NCI-H2107 treated with DMSO at 0.1 percent for 48 hours (cell line): ENCODE results near the gene FANCC.
"Not testable (repeated sequence)": the region's sequence is repeated elsewhere in the genome, so short reads cannot be mapped to it uniquely, and the experiment has no call there.

Experiments
- DNase-seq: peaks from one replicate; lab custom pipeline; 2025; ENCODE audit not compliant: unreplicated experiment; lab: John Stamatoyannopoulos, UW

The FANCC gene

DNA sequence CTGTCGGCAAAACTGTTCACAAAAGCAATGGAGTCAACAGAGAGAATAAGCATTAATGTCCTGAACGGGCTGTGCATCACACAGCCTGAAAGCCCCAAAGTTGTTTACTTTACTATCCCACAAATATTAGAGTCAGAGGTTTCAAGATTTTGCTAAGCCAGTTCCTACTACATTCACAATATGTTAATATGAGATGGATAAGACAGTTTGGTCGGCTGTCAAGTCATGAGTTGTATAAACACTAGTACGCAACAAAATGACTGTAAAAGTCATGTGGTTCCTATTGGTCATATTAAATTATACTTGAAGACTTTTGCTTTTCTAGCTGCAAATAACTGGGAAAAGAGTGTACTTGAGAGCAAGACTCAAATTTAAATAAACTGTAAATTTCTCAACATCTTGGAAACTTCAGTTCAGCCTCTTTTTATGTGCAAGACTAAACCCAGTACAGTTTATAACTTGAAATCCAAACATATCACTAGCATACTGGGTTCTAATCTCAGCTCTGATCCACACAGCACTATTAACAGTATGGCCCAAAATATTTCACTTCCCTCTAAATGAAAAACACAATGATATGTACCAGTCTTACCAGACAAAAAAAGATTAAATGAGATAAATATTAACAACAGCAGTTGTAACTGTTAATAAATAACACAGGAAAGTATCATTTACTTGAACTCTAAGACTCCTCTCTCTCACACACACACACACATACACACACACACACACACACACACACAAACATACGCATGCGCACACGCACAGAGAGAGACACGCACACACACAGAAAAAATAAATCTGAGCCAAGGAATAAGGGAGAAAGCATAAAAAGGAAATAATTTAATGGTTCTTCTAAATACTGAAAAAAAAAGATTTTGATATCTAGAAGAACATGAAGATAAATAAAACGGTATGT, 33.1 kb downstream of the FANCC start:
- peak; percentile 50 for DNase-seq

DNA sequence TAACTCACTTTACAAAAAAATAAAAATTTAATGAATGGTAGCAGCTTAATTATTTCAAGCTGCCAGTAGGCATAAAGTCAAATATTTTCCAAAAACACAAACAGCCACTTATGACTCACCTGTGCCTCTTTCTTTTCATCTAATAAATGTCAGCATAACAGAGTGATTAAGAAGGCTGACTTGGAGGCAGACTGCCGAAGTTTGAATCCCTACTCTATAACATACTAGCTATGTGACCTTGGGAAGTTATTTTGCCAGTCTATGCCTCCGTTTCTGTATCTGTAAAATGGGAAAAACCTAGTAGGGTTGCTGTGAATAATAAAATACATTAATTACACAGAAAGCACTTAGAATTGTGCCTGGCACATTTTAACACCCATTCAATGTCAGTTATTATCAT, 33.8 kb downstream of the FANCC start:
- DNase-seq = no peak

DNA sequence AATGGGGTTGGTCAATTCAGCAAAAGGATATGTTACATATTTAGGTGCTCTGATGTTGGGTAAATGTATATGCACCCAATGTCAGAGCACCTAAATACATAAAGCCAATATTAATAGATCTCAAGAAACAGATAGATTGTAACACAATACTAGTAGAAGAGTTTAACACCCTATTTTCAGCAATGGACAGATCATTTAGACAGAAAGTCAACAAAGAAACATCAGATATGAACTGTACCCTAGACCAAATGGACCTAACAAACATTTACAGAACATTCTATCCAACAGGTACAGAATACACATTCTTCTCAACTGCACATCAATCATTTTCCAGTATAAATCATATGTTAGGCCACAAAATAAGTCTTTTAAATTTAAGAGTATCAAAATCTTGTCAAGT, 35.2 kb downstream of the FANCC start:
- no peak for DNase-seq

DNA sequence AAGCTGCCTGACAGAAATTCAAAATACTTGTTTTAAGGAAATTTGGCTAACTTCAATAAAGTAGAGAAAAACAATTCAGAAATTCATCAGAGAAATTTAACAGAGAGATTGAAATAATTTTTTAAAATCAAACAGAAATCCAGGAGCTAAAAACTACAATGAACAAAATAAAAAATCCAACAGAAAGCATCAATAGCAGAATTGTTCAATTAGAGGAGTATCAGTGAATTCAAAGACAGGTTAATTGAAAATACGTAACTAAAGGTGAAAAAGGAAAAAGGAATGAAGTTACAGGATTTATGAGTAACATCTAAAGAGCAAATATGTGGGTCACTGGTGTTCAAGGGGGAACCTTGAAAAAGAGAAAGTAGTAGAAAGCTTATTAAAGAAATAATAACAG, 36.8 kb downstream of the FANCC start:
- DNase-seq = no peak

DNA sequence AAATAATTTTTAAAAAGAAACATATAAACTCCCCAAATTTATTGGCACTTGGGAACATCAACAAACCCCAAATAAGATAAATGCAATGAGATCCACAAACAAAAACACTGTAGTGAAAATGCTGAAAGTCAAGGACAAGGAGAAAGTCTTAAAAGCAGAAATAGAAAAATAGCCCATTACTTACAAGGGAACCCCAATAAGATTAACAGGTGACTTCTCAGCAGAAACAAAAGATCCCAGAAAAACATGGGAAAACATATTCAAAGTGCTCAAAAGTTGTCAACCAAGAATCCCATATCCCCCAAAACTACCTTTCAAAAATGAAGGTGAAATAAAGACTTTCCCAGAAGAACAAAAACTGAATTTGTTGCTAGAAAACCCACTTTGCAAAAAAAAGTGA, 40.0 kb downstream of the FANCC start:
- DNase-seq = no peak

DNA sequence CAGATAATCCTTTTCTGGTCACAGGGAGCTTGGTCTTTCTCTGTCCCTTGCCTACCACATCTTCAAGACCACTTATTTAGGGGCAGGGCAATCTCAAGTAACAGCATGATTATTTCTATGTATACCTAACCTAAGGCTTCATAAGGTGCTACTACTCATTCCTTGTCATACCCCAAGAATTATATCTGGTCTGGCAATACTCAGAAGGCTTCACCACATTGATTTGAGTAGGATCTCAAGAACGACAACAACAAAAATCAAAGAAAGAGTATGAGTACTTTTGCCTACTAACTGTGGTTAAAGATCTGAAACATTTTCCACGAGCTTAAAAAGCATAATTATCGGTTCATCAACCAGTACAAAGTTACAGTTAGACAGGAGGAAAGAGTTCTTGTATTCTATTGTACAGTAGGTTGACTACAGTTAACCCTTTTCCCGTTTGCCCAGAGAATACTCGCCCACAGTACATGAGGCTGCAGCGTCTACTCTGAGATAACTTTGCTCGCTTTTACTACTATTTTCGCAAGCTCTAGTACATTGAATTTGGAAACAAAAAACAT, 41.0 kb downstream of the FANCC start:
- no peak for DNase-seq

DNA sequence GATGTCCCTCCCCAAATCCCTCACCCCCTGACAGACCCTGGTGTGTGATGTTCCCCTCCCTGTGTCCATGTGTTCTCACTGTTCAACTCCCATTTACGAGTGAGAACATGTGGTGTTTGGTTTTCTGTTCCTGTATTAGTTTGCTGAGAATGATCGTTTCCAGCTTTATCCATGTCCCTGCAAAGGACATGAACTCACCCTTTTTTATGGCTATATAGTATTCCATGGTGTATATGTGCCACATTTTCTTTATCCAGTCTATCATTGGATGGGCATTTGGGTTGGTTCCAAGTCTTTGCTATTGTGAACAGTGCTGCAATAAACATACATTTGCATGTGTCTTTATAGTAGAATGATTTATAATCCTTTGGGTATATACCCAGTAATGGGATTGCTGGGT, 43.3 kb downstream of the FANCC start:
- DNase-seq = not testable (repeated sequence)

DNA sequence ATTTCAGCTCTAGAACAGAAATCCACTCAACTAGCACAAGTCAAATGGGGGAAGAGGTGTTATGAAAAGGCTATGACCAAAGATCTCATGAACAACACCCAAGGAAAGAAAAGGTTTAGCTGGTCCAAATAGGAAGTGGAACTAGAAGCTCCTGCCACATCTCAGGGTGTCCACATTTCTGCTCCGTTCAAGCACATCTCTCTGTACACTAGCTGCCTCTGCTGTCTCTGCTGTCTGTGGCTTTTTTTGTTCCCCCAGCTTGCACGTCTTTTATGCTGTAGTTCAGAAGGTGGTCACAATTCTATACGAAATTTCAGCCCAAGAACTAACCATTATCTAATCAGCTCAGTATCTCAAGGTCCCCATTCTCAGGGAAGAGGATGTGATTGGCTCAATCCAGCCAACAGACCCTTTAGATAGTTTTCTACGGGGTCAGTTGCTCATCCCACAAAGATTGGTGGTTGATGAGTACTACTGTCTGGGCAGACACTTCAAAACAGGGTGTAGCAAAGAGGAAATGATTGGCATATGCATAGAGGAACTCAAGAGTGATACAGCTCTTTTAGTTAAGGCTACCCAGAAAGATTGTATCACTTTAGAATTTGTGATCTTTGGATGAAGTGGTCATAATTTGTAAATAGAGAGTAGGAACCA, 44.0 kb downstream of the FANCC start:
- DNase-seq = no peak

DNA sequence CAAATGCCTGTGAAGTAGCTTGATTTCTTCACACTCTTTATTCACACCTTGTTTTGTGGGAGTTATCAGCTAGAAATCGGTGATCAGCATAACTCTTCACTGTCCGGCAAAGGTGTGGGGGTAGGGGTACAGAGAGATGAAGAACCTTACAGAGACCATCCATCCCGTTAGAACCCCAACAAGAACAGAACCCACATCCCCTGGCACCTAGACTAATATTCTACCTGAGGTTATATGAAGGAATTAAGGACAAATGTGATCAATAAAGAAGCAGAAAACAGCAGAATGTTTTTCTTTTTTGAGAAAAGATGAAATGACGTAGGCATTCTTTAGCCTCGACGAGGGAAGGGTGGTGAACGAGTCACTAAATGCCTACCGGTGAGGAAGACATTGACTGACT, 44.7 kb downstream of the FANCC start:
- no peak for DNase-seq

DNA sequence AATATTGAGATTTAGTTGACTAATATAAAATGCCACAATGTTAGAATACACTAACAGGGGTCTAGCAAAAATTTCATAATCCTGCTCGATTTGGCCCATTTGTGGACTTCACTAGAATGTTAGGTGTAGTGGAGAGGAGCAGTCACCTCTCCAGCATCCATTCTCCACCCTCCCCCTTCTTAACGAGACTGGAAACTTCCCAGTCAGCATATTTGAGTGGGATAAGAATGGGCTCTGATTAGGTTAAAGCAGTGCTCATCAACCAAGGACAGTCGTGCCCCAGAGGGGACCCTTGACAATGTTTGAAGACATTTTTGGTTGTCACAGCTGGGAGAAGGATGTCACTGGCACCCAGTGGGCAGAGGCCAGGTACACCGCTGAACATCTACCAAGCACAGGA, 46.7 kb downstream of the FANCC start:
- no peak for DNase-seq

DNA sequence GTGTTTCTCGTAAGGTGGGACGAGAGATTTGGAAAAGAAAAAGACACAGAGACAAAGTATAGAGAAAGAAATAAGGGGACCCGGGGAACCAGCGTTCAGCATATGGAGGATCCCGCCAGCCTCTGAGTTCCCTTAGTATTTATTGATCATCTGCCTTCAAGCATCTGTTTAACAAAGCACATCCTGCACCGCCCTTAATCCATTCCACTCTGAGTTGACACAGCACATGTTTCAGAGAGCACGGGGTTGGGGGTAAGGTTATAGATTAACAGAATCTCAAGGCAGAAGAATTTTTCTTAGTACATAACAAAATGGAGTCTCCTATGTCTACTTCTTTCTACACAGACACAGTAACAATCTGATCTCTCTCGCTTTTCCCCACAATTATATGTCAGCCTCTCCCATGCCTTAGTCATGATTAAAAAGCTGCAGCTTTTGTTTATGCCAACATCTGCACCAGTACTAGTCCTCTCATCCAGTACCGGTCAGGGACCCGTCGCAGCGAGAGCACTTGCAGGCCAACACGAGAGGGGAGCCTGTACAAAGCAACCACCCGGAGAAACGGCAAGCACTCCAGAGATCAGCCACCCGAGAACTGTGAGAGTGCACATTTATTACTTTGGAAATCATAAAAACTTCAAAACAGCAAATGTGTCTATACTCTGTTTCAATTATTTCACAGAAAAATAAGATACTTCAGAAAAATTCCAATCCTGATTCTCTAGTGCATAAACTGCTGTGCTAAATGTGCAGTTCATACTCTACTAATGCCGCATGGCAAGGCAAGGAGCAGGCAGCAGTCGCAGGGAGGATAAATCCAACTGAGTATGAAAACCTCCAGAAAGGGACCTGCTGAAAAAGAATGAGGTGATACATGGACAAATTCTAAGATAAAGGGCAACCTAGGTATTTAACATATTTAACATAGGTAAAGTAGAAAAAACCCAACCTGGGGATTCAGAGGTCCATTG, 47.4 kb downstream of the FANCC start:
- peak; percentile 32 for DNase-seq

DNA sequence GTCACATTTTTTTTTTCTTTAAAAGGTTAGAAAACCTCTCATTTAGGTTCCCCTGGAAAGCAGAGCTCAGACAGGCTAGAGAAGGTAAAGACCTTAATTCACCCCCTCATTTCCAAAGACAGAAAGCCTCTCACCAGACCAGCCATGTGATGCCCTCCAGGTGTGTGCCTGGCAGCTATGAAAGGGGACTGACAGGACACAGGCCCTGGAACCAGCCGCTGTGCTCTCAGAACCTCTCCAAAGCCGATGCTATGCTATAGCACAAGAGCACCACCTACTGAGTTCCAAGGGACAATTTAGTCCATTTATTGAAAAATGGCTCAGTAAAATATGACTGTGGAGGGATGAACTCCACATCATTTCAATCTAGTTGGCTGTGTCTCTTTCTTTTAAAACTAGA, 48.8 kb downstream of the FANCC start:
- DNase-seq = peak; percentile 86

DNA sequence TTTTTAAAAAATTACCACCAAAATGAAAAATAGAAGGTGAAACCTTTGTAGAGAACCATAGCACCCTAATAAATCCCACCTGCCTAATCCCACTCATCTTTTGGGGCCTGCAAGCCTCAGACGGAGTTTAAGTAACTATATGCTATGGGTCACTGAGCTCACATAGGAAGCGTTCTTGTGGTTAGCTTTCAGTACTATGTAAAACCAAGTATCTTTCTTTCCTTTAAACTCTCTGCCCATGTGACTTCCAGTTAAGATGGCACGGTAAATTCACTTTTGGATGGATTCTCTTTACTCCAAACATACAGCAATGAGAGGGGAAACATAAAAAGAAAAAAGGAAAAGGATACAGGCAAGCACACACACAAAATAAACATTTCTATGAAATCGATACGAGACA, 50.9 kb downstream of the FANCC start:
- DNase-seq = no peak

DNA sequence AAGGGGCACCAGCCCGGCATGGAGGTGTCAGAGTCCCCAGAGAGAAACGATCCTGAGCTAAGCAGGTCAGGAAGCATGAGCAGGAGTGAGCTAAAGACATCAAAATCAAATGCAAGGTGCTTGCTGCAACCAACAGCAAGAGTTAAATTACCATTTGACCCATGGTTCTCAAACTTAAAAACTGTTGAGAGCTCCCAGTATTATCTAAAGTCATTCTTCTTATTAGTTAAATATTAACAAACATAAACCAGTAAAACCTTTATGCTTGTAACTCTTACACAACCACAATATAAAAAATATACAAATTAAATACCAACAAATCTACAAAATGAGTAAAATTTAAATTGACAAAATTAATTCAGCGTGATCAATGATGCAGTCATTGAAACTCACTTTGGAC, 51.5 kb downstream of the FANCC start:
- no peak for DNase-seq

DNA sequence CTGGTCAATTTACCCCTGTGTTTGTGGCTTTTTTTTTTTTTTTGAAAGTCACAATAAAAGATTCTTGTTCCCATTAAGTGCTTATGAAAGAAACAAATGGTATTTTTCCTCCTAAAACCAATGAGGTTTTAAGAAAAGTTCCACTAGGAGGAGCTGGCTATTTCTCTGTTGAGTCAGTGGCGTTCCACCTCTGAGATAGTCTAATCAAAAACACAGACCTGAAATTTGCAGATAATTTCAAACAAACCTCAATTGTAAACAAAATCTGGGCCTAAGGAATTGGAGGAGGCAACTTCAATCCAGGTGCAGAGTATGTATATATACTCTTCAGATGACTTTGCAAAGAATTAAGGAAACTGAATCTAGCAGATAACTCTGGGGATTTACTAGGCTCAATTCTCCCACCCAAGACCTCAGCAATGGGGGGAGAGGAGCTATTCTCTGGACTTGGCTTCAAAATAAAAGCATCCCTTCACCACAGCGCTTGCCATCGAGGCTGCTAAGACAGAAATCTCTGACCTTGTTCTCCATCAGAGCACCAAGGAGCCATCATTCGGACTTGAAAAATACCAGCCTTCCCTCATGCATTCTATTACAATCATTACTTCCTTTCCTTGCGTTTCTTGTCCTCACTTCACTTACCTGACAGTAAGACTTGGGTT, 52.4 kb downstream of the FANCC start:
- DNase-seq = no peak

DNA sequence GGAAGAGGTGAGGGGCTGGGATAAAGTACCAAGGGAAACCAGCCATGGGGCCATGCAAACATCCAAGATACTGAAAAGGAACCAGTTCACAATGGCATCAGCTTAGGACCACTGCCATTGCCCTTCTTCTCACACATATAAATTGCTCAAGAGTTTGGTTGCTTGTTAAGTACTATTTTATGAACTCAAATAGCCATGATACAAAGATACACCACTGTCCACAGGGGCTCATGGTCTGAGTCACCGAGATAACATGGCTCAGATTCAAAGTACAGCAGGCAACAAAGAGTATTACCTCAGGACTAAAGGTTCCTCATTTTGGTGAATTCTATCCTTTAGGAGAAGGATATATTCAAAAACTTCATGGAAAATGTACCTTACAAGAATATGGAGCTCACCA, 55.6 kb downstream of the FANCC start:
- DNase-seq = no peak

DNA sequence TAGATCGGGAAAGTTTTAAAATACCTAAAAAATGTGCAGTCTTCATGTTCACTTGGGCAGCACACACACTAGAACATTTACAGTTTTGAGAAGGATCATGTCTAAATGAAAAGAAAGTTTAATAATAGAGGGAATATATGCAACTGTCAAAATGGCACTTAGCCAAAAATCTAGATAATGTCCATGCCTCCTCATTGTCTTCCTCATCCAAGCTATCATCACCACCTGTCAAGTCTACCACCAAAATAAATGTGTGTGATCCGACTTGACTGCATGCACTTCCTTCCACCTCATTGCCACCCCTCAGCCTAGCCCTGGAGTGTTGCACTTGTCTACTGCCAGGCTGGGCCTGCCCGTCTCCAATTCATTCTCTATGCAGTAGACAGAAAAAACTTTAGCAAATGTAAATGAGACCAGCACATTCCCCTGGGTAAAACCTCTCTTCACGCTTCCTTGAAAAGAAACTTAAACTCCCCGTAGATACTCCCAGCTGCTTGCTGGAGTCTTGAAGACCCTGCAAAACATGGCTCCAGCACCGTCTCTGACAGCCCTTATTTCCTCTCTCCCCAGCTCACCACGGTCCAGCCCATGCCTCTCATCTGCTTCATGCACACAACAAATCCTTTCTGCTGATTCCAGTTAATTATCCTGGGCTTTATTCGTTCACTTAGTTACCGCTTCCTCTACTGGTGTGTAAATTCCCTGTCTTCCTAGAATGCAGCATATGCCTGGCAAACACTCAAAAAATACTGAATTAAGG, 66.9 kb downstream of the FANCC start:
- peak; percentile 47 for DNase-seq

DNA sequence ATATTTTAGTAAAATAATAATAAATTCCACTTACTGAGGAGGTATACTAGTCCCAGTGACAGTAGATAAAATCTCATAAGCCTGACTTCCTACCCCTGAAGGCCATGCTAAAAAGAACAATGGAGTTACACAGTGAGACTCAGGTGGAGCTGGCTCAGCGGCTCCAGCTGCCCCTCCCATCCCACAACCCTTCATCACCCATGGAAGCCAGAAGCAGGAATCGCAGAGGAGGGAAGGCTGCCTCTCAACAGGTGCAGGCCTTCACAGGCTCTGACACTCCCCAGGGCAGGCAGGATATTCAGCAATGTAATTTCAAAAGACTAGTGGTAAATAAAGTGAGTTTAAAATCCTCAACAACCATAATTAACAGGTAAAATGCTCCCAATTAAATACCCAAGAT, 67.5 kb downstream of the FANCC start:
- peak; percentile 80 for DNase-seq

DNA sequence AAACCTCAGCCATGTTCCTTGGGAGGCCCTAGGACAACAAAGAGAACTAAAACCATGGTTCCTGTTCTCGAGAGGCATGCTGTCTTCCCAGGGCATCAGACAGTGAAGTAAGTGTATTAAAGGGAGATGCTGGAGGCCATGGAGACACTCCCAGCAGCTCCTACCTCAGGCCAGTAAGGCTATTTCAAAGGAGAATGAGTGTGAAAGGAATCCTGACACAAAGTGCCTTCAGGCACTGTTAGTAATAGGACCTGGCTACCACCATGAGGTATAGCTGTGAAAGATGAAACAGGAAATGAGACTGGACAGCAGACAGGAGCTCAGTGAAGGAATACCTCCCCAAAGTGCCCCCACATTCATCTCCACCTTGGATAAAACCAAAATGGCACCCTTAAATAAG, 71.0 kb downstream of the FANCC start:
- no peak for DNase-seq

DNA sequence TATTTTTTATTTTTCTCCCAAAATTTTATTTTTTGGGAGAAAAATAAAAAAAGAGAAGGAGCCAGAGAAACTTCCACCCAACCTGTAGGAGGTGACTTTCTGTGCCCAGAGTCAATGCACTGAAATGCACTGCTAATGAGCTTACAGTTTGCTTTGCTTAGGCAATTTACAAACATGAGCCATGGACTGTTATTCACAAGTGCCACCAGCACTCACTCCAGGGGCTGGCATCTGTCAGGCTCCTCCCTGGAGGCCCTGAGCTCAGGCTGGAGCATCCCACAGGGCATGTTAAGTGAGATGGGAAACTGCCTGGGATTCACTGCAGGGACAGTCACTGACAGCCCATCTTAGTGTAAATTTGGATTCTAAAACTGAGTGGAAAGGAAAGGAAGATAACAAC, 74.9 kb downstream of the FANCC start:
- no peak for DNase-seq
